ENCODE results near the gene LCE2D.

The LCE2D gene

GRCh38 chr1:152697701-152698600, 34.8 kb downstream of the LCE2D start, which contains the start of gene LCE2A:
TSS of gene LCE2A (plus strand) at chr1:152698345. CDS start at chr1:152698902, 557 bp downstream.
- no peak for DNase-seq

- DNase-seq: no peak
These were observed 36.6 kb downstream of the LCE2D start for GRCh38 chr1:152699746-152700145.

GRCh38 chr1:152707860-152708259, 44.7 kb downstream of the LCE2D start, which contains the start of gene LCE4A:
TSS of gene LCE4A (plus strand) at chr1:152708160. CDS start at chr1:152709076, 916 bp downstream.
- no peak for DNase-seq
